ENCODE data around the gene PGAM1.

PGAM1 gene

GRCh38 chr10:97459933-97460332 is 33.9 kb downstream of the PGAM1 start:
- TF ChIP-seq TAF1 (IDR thresholded peaks at IDR 0.05; ENCODE audit: low read depth), result no peak
- no peak for TF ChIP-seq YY1 (IDR thresholded peaks at IDR 0.05; ENCODE audit: low read depth)
- no peak for TF ChIP-seq TEAD4 (IDR thresholded peaks at IDR 0.05)
- no peak for TF ChIP-seq EP300 (IDR thresholded peaks at IDR 0.05; ENCODE audit: borderline replicate concordance)
- TF ChIP-seq MAX (IDR thresholded peaks at IDR 0.05), result no peak
- TF ChIP-seq ZBTB7A (IDR thresholded peaks at IDR 0.05; ENCODE audit: low read depth), result no peak
- no peak for TF ChIP-seq RAD21 (IDR thresholded peaks at IDR 0.05; ENCODE audit: low read depth)
- no peak for TF ChIP-seq NFIC (IDR thresholded peaks at IDR 0.05)
- no peak for TF ChIP-seq CEBPB (IDR thresholded peaks at IDR 0.05)
- no peak for TF ChIP-seq EGR1 (IDR thresholded peaks at IDR 0.05)
- no peak for TF ChIP-seq FOXM1 (IDR thresholded peaks at IDR 0.05; ENCODE audit: borderline replicate concordance, low read depth)
- TF ChIP-seq CREB1 (IDR thresholded peaks at IDR 0.05; ENCODE audit: low read depth), result no peak
- no peak for TF ChIP-seq REST (IDR thresholded peaks at IDR 0.05; ENCODE audit: low read depth)
- no peak for TF ChIP-seq USF1 (IDR thresholded peaks at IDR 0.05)
- TF ChIP-seq TCF12 (IDR thresholded peaks at IDR 0.05; ENCODE audit: low read depth), result no peak

- TF ChIP-seq CEBPB (IDR thresholded peaks at IDR 0.05) (no peak), ZBTB7A (IDR thresholded peaks at IDR 0.05; ENCODE audit: low read depth) (no peak), MAX (IDR thresholded peaks at IDR 0.05) (no peak), TCF12 (IDR thresholded peaks at IDR 0.05; ENCODE audit: low read depth) (no peak), TAF1 (IDR thresholded peaks at IDR 0.05; ENCODE audit: low read depth) (no peak), EP300 (IDR thresholded peaks at IDR 0.05; ENCODE audit: borderline replicate concordance) (no peak), YY1 (IDR thresholded peaks at IDR 0.05; ENCODE audit: low read depth) (no peak), REST (IDR thresholded peaks at IDR 0.05; ENCODE audit: low read depth) (no peak), CREB1 (IDR thresholded peaks at IDR 0.05; ENCODE audit: low read depth) (no peak), NFIC (IDR thresholded peaks at IDR 0.05) (no peak), FOXM1 (IDR thresholded peaks at IDR 0.05; ENCODE audit: borderline replicate concordance, low read depth) (no peak), USF1 (IDR thresholded peaks at IDR 0.05) (no peak)
Measured at GRCh38 chr10:97462309-97462708, 36.3 kb downstream of the PGAM1 start.

- no peak for TF ChIP-seq EGR1 (IDR thresholded peaks at IDR 0.05)
- TF ChIP-seq ZBTB7A (IDR thresholded peaks at IDR 0.05; ENCODE audit: low read depth), result no peak
- no peak for TF ChIP-seq USF1 (IDR thresholded peaks at IDR 0.05)
- no peak for TF ChIP-seq CREB1 (IDR thresholded peaks at IDR 0.05; ENCODE audit: low read depth)
- TF ChIP-seq TCF12 (IDR thresholded peaks at IDR 0.05; ENCODE audit: low read depth), result no peak
- no peak for TF ChIP-seq TAF1 (IDR thresholded peaks at IDR 0.05; ENCODE audit: low read depth)
- peak; percentile 78 for TF ChIP-seq CEBPB (IDR thresholded peaks at IDR 0.05)
- no peak for TF ChIP-seq REST (IDR thresholded peaks at IDR 0.05; ENCODE audit: low read depth)
- no peak for TF ChIP-seq YY1 (IDR thresholded peaks at IDR 0.05; ENCODE audit: low read depth)
- TF ChIP-seq FOXM1 (IDR thresholded peaks at IDR 0.05; ENCODE audit: borderline replicate concordance, low read depth), result no peak
- no peak for TF ChIP-seq NFIC (IDR thresholded peaks at IDR 0.05)
- TF ChIP-seq RAD21 (IDR thresholded peaks at IDR 0.05; ENCODE audit: low read depth), result peak; percentile 95
Measured at GRCh38 chr10:97463363-97464132, 37.6 kb downstream of the PGAM1 start.
